ENCODE measurements around the gene INSRR. TPM values are rescaled to one million over a fixed set of nuclear protein-coding genes. Genes with fewer than 3 reads are reported as not detected.

Gene INSRR
- total RNA-seq, 6 experiments from 2014 or later: not detected

- no peak overlapping the region for H3K27ac Mint-ChIP-seq
- no peak overlapping the region for H3K4me3 Mint-ChIP-seq
- no peaks in the 10 kb centered on the region for H3K9me3 Mint-ChIP-seq
- TF ChIP-seq, protein P1, sequence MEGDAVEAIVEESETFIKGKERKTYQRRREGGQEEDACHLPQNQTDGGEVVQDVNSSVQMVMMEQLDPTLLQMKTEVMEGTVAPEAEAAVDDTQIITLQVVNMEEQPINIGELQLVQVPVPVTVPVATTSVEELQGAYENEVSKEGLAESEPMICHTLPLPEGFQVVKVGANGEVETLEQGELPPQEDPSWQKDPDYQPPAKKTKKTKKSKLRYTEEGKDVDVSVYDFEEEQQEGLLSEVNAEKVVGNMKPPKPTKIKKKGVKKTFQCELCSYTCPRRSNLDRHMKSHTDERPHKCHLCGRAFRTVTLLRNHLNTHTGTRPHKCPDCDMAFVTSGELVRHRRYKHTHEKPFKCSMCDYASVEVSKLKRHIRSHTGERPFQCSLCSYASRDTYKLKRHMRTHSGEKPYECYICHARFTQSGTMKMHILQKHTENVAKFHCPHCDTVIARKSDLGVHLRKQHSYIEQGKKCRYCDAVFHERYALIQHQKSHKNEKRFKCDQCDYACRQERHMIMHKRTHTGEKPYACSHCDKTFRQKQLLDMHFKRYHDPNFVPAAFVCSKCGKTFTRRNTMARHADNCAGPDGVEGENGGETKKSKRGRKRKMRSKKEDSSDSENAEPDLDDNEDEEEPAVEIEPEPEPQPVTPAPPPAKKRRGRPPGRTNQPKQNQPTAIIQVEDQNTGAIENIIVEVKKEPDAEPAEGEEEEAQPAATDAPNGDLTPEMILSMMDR (IDR thresholded peaks at IDR 0.05): no peak
- no peaks in the 10 kb centered on the region for H3K36me3 Mint-ChIP-seq (ENCODE audit: low read depth)
- no peaks in the 10 kb centered on the region for H3K4me1 Mint-ChIP-seq (ENCODE audit: low read depth)
- no peak for DNase-seq
- H3K27me3 Mint-ChIP-seq (ENCODE audit: insufficient read depth): peaks cover 52% of the 10 kb centered on the region
Measured at GRCh38 chr1:156881663-156882062, 22.7 kb upstream of the INSRR start.

- no peaks in the 10 kb centered on the region for H3K4me1 Mint-ChIP-seq (ENCODE audit: low read depth)
- no peak overlapping the region for H3K4me3 Mint-ChIP-seq
- peaks cover 49% of the 10 kb centered on the region for H3K27me3 Mint-ChIP-seq (ENCODE audit: insufficient read depth)
- H3K36me3 Mint-ChIP-seq (ENCODE audit: low read depth): no peaks in the 10 kb centered on the region
- DNase-seq: no peak
- H3K9me3 Mint-ChIP-seq: no peaks in the 10 kb centered on the region
- no peak overlapping the region for H3K27ac Mint-ChIP-seq
- TF ChIP-seq, protein P1 (IDR thresholded peaks at IDR 0.05): no peak
Measured at GRCh38 chr1:156881101-156881500, 22.2 kb upstream of the INSRR start.

DNA sequence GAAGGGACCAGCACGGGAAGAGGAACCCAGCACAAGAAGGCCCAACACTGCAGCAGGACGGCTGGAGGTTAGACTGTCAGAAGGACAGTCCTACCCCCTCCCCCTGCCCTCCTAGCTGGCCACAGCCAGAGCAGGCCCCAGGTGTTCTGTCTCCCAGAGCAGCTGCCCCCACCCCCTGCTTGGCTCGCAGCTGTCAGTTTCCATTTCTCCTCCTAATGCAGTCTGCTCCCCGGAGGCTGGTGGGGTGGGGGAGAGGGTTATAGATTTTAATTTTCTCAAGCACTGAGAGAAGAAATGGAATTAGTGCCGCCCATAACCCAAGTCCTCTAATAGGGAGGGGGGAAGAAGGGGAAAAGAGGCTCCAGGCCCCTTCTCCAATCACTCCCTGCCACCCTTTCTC, 21.6 kb upstream of the INSRR start:
- peaks cover 50% of the 10 kb centered on the region for H3K27me3 Mint-ChIP-seq (ENCODE audit: insufficient read depth)
- H3K27ac Mint-ChIP-seq: no peak overlapping the region
- TF ChIP-seq, protein P1 (IDR thresholded peaks at IDR 0.05): no peak
- no peaks in the 10 kb centered on the region for H3K36me3 Mint-ChIP-seq (ENCODE audit: low read depth)
- DNase-seq: no peak
- no peak overlapping the region for H3K4me3 Mint-ChIP-seq
- no peaks in the 10 kb centered on the region for H3K9me3 Mint-ChIP-seq
- no peaks in the 10 kb centered on the region for H3K4me1 Mint-ChIP-seq (ENCODE audit: low read depth)

- no peak overlapping the region for H3K27ac Mint-ChIP-seq
- H3K27me3 Mint-ChIP-seq (ENCODE audit: insufficient read depth): peaks cover 52% of the 10 kb centered on the region
- no peaks in the 10 kb centered on the region for H3K36me3 Mint-ChIP-seq (ENCODE audit: low read depth)
- no peak for DNase-seq
- no peaks in the 10 kb centered on the region for H3K4me1 Mint-ChIP-seq (ENCODE audit: low read depth)
- no peaks in the 10 kb centered on the region for H3K9me3 Mint-ChIP-seq
- no peak overlapping the region for H3K4me3 Mint-ChIP-seq
- TF ChIP-seq, protein P1 (IDR thresholded peaks at IDR 0.05): no peak
Measured at GRCh38 chr1:156879876-156880275, 21.0 kb upstream of the INSRR start.

DNA sequence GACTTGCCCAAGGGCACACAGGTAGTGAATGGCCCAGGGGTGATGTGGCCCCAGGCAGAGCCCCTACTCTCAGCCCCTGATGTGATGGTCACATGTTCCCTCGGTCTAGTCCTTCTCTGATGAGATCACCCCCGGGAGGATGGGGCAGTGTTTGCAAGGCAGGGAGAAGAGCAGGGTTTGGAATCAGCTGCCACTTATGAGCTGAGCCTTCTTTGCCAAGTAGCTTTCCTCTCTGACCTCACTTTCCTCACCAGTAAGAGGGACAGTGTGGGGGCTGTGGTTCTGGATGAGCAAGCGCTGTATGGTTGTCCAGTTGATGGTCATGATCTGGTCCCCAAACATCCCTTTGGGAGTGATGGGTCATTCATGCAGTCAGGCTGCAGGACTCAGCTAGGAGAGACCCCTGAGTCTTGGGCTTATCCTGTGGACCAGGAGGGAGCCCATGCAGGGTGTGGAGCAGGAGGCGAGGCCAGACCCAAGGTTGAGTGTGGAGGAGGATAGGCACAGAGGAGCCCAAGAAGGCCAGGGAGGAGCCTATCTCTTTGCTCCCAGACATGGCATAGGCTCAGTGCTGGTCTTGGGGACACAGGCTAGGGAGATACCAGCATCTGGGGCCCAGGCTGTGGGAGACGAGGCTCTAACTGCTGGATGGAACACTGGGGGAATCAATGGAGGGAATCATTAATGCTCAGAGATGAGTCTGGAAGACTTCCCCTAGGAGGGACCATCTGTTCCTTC, 18.7 kb upstream of the INSRR start:
- Mint-ChIP-seq H3K27me3 (ENCODE audit: insufficient read depth) (peaks cover 41% of the 10 kb centered on the region), H3K27ac (no peak overlapping the region), H3K4me1 (ENCODE audit: low read depth) (no peaks in the 10 kb centered on the region), H3K4me3 (no peak overlapping the region), H3K36me3 (ENCODE audit: low read depth) (no peaks in the 10 kb centered on the region), H3K9me3 (no peaks in the 10 kb centered on the region)
- TF ChIP-seq, protein P1 (IDR thresholded peaks at IDR 0.05): no peak
- DNase-seq: no peak

All from HFFc6 (cell line).